HUDEP-2 (cell line): ENCODE data around the gene PIK3R6.
A peak's percentile ranks its signal among the peaks of the same experiment; 100 is the strongest.
"Not testable (repeated sequence)": the region's sequence is repeated elsewhere in the genome, so short reads cannot be mapped to it uniquely, and the experiment has no call there.

Experiments used
- DNase-seq, 76 experiments: peaks; one replicate each; lab custom pipeline; 2025; ENCODE audit not compliant: unreplicated experiment in 76 of 76; lab: John Stamatoyannopoulos, UW

Gene PIK3R6

DNA sequence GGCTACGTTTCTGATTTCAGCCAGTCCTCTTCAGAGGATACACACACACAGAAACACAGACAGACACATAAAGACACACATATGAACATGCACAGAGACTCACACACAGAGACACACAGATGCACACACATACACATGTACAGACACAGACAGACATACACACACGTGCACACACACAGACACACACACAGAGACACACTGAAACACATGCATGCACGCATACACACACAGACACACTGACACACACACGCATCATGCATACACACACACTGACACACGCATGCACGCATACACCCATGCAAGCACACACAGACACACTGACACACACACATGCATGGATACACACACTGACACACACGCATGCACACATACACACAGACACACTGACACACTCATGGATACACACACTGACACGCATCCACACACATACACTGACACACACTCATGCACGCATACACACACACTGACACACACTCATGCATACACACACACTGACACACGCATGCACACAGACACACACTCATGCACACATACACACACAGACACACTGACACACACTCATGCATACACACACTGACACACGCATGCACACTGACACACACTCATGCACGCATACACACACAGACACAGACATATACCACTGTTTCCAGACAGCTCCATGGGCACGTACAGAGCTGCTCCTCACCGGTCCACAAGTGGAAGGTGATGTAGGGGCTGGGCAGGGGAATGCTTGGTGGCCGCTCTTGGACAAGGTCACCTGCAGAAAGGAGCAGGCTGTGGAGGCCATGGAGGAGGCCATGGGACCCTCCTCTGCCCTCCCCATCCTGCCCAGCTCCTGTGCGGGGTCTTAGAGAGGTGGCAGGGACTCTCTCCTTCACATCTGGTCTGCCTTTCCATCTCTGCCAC is 38.2 kb downstream of the PIK3R6 start:
- no peak for DNase-seq

GRCh38 chr17:8828517-8828875 is 39.0 kb downstream of the PIK3R6 start:
- DNase-seq: no peak

DNA sequence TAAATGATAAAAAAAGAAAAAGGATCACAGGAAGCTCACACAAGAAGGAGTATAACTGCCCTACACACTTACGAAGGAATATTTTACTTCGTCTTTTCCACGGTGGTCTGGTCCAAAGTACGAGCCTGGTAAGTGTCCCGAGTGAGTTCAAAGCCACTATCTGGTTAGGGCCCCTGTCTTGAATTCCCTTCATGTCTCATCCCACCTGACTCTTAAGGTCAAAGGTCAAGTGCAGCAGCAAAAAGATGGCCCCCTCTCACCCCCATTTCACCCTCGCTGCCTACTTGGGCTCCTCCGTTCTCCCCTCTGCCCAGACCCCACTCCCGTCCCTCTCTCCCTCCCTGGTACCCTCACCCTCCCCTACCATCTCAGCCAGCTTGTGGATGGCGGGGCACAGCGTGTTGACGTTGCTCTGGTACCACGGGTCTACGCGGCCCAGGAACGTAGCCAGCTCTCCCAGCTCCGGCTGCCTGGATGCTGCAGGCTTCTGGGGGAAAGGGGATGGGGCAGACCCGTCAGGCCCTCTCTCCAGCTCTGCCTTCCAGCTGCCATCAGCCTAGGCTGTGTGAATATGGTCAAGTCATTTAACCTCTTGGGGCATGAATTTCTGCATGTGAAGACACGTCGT is 40.6 kb downstream of the PIK3R6 start:
- DNase-seq: no peak

GRCh38 chr17:8825802-8826201 is 41.7 kb downstream of the PIK3R6 start:
- no peak for DNase-seq

- DNase-seq: no peak
Observed at GRCh38 chr17:8823279-8823678, 44.2 kb downstream of the PIK3R6 start.

DNA sequence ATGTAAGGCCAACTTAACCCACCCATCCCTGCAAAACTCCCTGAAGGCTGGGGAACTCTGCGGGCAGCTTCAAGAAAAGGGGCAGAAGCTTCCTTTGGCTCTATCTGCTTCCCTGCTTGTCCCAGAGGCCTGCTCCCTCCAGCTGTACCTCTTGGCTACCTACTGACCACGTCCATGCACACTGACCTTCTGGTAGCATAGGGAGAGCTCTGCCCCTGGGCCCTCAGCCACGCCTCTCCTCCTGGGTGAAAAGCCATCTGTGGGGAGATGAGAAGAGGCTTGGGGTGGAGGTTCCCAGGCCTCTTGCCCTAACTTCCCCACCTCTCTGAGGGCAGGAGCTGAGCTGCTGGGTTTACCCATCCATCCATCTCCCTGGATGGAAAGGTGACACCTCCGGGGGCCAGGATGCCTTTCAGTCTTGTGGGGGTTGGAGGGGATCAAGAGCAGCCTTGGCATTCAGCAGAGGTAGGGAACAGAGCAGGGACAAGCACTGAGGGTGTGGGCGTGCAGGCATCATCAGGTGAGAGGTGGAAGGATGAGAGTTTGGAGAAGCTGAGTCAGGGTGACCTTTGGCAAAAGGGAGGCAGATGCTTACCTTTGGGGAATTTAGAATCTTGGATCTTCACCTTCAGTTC is 45.0 kb downstream of the PIK3R6 start:
- no peak for DNase-seq

DNA sequence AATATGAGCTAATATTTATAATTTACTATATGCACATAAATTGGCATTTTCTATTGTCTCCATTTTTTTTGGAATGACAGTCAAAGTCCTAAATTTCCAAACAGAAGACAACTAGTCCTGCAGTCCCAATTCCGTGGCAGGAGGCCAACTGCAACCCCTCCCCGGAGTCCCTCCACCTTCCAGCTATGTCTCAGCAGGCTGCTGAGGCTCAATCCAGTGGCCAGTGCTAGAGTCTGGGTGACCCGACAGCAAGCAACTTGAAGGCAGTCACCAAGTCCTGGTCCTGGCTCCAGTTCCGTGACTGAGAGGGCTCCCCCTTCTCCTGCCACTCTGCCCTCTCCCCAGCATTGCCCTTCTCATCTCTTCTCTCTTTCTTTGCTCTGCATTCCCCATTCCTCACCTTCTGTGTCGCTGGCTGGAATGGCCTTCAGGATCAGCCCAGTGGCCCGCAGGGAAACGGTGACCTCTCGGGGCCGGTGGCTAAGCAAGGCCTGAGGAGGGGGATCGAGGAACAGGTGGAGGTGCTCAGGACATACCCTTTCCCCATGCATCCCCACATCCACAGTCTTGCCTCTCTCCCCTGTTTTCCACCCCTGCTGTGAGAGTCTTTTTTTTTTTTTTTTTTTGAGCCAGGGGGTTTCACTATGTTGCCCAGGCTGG is 45.9 kb downstream of the PIK3R6 start:
- no peak for DNase-seq

DNA sequence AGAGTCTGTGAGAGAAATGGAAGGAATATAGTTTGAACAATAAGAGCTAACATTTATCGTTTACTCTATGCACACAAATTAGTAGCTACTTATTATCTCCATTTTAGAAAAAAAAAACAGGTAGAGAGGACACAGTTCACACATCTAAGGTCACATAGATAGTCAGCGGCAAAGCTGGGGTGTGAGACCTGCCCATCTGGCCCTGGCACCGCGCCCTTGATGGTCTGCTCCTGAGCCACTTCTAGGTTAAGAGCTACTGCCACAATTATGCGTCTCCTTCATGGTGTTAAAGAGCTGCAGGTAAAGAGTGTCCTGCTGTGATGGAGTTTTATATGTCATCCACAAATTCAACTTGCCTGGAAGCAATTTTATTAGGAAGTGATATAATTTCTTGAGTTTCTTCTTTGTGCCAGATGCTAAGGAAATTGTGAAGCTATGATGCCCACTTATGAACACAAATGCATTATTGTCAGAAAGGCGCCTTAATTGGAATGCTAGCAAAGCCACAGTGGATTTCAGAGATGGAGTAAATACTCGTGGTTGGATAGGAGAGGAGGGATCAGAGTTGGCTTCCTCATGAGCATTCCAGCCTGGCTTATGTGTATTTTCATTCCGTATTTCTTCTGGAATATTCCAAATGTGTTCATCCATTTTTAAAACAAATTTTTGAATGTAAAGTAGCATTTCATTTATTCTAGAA is 47.0 kb downstream of the PIK3R6 start:
- DNase-seq: no peak

DNA sequence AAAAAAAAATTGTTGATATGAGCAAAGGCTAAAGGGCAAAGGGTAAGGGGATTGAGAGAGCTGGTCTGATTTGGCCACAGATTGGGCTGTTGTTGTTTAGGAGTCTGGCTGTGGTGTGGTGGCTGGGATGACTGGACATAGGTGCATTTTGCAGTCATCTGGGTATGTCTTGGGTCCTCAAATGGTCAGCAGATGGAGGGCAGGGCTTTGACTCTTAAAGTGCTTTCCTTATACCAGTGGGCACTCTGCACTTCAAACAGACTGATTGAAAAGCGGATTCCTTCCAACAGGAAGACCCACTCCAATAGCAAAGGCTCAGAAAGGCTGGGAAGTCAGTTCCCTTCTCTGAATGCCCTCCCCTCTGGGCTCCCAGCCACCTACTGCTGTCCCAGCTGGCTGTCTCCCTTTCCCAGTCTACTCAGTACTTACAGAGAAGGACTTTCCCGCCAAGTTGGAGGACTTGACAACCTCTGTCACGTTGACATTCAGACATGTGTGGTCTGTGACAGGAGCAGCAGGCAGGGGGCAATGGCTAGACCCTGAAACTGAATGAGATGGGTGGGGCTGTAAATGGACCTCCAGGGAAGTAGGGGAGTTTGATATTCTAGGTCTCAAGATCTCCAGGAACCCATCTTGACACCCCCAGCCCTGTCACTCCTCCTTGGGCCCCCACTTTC is 48.7 kb downstream of the PIK3R6 start:
- no peak for DNase-seq

- no peak for DNase-seq
Observed at GRCh38 chr17:8818047-8818446, 49.4 kb downstream of the PIK3R6 start.

DNA sequence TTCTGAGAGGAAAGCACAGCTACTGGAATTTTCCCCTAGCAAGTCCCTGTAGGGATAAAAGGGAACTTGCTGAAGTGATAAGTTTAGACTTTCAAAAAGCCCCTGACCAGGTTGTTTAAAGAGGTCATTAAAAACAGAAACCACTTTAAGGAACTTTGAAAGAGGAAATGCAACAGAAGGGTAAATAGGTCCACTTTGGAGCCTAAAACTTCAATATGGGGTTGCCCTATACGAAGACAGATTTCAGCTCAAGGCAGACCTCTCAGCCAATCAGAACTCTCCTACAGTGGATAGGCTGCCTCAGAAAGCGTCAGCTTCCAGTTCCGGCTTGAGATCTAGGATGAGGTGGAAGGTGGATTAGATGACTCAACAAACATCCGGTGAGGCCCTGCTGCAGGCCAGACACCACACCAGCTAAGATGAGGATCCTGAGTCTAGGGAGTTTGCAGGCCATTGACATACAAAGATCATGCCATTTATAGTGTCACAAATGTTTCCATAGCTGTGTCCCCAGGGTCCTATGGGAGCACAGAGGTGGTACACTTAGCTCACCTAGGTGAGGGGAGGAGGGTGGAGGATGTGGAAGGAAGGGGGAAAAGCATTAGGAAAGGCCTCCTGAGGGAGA is 60.4 kb downstream of the PIK3R6 start:
- no peak for DNase-seq

DNA sequence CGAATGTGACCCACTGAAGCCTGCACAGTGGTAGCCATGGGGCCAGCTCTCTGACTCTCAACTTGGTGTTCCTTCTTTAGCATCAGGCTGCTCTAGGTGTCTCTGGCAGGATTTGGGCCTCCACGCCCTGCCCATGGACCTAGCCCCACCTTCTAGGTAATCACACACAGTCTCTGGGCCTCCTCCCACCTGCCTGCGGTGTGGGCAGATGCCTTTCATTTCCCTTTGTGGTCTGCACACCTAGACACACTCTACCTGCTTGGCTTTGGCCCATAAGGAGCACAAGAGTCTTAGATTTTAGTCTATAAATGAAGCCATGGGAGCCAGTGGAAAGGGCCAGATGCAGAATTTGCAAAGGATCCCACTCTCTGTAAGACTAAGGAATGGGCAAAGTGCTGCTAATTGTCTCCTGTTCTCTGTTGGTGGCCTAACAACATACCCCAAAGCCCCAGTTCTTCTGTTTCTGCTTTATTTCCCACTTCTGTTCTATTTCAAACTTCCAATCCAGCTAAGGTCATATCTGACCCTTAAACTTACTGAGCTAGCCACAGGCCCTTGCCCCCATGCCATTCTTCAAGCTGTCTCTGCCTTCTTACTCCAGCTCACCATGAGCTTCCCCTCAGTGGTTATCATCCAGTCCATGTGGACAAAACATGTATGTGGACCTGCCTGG is 61.1 kb downstream of the PIK3R6 start:
- DNase-seq: no peak

DNA sequence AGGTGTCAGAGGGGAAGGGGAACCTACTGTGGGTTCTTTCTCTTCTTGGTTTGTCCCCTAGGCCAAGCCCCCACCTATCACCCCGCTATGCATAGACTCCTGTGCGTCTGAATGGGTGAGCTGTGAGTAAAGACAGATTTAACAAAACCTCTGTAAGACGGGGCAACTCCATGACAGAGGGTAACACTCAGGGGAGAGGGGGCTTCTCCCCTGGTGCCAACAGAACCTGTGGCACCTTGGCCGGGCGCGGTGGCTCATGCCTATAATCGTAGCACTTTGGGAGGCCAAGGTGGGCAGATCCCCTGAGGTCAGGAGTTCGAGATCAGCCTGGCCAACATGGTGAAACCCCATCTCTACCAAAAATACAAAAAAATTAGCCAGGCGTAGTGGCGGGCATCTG is 62.1 kb downstream of the PIK3R6 start:
- DNase-seq: not testable (repeated sequence)

- peak in 2 of 76 experiments; percentile 1 to 5 for DNase-seq
Observed at GRCh38 chr17:8803531-8804420, 63.7 kb downstream of the PIK3R6 start.

GRCh38 chr17:8801135-8801840 is 66.2 kb downstream of the PIK3R6 start:
- no peak for DNase-seq

DNA sequence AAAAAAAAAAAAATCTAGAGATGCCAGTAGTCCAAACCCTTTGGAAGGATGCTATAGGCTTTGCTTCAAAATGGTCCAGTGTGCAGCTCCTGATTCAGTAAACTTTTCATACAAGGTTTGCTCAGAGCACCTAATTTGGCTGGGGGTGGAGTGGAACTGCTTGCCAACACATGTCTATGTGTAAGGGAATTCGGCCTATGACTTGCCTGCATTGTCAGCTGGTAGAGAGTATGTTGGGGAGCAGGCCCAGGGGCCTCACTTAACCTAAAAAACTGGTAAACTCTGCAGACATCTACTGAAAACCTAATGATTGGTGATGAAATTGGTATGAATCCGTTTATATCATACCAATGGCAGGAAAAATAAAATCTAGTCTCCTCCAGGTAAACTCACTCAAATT is 66.8 kb downstream of the PIK3R6 start:
- DNase-seq: no peak

DNA sequence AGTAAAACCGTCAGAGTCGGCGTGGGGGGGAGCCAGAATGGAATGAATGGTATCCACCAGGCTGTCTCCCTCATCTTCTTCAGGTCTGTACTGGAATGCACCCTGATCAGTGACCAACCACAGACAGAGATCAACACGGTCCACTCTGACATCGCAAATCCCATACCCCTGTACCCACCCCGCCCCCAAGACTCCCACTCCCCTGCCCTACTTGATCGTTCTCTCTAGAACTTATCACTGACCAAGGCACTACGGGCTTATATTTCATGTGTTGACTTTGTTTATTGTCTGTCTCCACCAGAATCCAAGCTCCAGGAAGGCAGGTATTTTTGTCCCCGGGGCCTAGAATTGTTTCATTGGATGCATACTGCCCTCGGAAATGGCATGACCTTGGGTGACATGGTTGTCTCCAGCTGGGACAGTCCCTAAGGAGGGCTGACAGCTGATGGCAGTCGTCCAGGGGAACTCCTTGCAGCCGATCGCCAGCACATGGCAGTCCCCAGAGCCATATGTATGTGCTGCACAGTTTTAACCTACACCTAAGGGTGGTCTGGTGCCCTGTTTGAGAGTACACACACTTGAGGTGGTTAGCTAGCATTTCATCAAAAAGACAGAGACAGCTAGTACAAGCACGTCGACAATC is 67.8 kb downstream of the PIK3R6 start:
- DNase-seq: no peak
